GM18502 (cell line): ENCODE data around the gene DDR2.

ENCODE experiments used
- ATAC-seq: cut with Tn5 transposase; IDR thresholded peaks from one replicate; pipeline ENCODE4 v1.9.1; 2021; ENCODE audit warnings: mild to moderate bottlenecking; ENCODE audit not compliant: unreplicated experiment, poor library complexity

Gene DDR2

DNA sequence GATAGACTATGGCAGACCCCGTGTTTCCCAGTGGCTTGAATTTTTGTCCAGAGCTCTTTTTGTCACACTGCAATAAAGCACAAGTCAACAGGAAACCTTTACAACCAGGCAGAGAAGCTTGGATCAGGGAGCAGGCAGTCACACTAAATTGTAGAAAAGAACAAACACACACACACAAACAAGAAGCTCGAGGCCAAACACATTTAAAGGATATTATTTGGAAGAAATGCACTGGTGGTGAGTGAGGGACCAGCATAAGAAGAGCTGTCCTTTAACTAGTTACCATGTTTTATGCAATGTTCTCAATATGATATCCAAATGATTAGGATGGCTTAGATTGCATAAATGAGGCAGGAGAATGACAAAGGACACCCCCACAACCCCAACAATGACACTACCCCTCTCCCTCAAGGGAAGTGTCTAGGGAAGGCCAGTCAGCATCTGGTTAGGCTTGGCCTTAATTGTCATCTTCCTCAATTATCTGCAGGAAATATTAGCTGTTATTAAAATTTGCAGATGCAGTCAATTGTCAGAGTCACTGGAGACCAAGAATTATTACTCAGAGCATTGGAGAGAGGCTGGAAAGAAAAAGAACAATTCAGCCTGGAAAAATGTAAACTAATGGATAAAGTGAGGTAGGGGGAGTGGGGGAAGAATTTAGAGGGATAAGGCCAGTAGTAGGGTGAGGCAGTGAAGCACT is 35.3 kb downstream of the DDR2 start:
- no peak for ATAC-seq

DNA sequence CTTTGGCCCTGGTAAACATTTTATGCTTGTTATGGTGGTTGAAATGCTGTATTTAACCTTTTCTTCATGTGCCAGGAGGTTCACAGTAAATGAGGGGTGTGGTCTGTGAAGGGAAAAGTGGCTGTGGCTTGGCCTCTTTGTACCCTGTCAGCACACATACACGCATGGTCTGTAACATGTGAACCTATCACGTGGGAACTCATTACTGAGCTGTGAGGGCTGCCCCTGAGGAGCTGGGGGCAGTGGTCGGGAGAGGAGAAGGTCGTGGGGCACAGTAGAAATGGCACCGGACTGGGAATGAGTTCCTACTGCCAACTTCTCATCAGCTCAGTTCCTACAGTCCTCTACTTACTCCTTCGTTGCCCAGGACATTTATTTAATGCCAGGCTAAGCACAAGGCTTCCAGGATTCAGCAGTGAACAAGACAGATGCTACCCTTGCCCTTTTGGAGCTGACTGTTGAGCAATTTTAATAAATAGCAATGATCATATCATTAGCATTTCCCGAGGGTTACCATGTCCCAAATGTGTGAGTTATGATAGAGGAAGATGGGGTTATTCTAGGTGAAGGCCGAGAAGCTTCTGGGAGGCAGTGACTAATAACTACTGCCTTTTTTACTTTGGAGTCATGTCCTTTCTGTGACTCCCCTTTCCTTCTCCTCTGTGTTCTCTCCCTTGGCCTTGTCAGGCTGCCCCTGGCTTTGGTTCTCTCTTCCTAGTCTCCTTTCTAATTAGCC is 38.8 kb downstream of the DDR2 start:
- ATAC-seq, result no peak

DNA sequence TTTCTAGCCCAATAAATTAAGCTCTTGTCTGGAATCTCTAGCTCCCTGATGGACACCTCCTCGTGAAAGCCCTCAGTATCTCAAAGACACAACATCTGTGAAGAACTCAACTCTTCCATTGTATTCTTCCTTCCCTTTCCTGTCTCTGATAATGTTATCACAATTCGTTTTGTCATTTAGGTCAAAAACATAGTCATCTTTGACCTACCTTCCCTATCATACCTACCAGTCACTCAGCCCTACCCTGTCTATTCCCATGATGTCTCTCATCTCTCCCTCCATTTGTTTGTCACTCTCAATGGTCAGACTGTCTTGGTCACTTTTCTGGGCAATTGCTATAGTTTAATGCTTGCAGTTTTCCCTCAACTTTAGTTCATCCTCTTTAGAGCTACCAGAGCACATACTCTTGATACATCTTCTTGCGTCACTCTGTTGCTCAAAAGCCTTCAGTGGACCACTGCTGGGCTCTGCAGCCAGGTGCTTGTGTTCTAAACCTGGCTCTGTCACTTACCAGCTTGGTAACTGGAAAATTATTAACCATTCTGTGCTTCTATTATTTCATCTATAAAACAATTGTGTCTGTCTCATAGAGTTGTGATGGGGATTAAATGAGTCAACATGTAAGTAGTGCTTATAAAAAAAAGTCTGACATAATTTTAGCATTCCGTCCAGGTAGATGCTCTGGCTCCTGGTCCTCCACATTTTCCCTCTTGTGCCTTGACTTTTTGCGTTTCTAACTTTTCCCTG is 39.6 kb downstream of the DDR2 start:
- ATAC-seq, result no peak

DNA sequence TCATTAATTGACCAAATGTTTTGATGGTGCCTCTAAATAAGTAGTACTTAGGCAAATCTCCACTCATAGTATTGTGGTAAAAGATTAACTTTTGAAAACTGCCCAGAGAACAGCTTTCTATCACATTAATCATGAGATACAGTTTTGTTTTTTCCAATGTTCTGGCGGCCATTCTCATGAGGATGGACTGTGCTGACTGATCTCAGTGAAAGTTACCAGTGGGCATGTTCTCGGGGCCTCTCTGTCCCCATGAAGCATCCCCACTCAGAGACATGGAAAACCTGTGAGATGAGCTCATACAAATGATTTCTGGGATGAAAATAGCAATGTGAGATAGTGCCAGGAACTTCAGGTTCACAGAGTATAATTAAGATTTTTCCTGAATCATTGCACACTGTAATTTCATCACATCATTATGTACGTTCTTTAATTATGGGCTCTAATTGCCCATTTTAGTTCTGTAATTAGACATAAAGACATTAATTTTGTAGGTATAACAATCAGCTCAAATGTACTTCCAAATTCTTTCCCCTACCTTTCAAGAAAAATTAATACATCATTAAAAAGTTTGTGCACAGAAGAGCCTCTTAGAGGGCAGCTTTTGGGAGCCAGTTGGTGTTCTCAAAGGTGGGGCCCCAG is 40.5 kb downstream of the DDR2 start:
- no peak for ATAC-seq

DNA sequence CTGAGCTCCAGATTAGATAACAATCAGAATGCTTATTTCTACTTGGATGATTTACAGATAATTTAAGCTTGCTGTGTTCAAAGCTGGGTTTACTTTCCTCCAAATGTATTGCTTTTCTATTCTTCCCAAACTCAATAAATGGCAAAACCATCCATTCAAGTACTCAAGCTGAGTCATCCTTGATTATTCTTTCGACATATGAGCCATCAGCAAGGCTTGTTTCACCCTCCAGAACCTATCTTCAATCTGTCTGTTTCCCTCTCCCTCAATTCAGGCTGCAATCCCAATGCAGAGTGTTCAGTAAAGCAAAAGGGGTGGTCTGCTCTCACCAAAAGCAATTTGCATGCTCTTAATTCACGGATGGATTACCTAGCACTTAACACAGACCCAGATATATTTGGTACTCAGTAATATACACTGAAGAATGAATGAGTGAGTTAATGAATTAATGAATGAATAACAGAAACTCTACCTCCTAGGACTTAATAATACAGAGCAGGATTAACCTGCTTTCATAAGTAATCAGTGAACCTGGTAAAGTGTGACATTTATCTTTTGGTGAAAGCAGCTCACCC is 41.9 kb downstream of the DDR2 start:
- ATAC-seq, result no peak

DNA sequence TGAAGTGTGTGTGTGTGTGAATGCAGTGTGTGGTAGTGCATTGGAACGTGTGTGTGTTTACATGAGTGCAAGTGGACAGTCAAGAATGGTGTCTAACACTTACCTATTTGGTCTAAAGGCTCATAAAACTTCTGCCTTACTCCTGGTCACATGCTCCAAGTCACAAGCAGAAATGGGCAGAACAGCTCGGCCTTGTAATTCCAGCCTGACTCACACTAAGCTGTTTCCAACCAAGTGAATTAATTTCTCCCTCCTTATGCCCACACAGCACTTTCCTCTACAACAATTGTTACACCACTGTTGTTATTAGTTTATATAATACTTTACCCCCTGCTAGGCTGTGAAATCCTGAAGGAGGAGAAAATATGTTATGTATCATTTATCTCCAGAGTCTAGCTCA is 43.8 kb downstream of the DDR2 start:
- no peak for ATAC-seq

DNA sequence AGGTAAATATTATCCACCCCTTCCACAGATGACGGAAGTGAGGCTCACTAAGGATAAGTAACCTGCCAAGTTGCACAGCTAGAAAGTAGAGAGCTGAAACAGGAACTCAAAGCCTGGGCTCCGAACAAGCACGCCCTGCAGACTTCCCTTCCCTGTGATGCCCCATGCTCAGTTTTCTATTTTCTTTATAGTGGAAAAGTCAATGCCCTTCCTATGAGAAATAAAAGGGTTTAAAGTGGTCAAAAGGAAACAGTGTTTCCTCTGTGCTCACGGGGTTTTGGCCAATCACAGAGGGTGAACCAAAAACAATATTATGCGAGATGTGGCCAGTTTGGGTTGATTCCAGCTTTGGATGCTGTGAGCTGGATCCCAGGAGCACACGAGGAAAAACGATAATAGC is 44.5 kb downstream of the DDR2 start:
- ATAC-seq, result no peak

DNA sequence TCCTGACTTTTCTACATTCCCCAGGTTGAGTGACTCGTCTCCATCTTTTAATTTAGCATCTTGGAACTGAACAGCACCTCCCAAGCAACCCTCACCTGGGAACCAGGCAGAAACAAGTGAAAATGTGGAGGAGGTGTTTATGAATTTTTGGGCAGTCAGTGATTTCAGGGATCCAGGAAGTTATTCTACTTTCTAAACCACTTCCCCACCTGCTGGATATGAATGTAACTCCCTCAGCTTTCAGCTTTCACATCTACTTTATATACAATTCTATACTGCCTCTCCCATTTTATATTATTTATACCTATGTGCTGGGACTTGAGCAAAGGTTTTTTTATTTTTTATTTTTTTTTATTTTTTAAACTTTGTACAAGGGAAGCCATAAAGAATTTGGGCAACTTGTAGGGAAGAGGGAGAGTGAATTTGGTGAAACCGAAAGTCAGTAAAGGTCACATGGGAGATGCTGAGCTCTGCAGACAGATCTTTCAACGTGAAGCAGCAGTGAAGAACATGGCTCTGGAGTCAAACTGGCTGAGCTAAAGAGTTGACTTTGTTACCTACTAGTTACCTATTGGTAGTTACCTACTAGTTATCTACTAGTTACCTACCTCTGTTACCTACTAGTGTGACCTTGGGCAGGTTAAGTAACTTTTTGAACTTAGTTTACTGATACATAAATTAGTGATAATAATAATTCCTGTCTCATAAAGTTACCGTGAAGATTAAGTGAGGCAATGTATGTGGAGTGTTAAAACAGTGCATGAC is 45.5 kb downstream of the DDR2 start:
- no peak for ATAC-seq

DNA sequence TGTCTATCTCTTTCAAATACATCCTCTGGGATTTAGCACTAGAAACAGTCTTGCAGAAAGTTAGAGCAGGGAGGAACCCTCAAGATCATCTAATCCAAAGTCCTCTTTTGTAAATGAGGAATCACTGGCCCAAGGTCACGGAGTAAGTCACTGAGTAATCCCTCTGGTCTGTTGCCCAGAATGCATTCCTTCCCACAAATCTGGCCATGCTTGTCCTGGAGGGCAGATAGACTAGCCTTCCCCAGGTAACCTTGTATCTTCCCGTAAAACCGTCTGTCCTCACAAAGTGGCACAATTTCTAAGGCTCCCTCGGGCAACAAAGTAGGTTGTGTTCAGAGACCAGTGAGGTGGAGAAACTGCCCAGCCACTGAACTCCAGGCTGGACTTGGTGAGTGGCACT is 46.2 kb downstream of the DDR2 start:
- no peak for ATAC-seq

DNA sequence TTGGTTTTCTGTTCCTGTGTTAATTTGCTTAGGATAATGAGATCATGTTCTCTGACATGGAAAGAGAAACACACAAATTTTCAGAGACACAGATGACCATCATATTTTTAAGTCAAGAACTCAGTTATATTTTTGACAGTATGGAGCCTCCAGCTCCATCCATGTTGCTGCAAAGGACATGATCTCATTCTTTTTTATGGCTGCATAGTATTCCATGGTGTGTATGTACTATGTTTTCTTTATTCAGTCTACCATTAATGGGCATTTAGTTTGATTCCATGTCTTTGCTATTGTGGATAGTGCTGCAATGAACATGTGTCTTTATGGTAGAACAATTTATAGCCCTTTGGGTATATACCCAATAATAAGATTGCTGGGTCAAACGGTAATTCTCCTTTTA is 47.0 kb downstream of the DDR2 start:
- no peak for ATAC-seq

DNA sequence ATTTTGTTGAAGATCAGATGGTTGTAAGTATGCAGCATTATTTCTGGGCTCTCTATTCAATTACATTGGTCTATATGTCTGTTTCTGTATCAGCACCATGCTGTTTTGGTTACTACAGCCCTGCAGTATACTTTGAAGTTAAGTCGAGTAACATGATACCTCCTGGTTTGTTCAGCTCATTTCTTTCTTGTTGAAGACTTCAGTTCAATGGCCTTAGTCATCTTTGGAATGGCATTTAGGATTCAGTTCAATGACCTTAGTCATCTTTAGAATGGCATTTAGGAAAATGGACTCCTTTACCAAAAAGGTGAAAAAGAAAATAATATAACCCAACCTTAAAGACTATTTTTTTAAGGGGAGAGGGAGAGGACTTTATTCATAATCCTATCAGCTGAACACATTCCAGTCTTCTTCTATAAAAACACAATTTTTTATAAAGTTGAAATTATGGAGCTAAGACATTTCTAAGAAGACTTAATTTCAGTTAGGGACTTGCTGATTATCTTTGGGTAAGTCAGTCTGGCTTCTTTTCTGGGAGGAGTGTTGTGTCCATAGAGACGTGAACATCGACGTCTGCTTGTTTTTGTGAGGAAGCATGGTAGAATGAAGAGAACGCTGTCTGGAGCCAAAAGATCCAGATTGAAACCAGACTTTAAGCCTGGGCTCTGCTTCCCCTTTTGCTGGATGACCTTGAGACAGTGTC is 48.3 kb downstream of the DDR2 start:
- no peak for ATAC-seq

DNA sequence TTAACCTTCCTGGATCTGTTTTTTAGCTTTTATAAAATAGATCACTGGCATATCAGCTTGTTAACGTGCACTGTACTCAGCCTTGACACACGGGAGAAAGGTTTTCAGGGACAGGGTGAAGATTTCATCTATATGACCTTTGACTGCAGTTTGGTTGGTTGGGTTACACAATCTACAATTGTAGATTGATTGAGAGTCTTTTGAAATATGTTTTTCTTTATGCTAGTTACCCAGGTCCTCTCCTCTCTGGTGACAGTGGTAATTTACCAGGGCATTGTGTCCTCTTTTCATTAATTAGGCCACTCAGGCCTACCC is 48.8 kb downstream of the DDR2 start:
- ATAC-seq, result no peak

DNA sequence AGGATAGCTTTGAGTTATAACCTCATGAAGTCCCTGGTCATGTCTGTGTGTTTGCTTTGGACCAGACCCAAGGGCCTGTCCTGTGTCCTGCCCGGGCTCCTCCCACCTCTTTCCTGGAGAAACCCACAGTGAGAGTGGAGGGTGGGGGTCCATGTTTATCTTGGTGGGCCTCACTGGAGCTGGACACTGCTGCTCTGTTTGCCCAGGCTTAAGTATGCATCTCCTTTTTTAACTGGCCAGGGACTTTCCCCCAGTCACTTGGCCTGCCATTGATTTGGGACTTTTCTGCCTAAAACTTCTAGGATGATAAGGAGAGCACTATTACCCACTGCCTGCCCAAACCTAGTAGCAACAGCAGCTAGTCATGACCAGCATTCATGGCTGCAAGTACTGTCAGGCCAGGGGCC is 49.8 kb downstream of the DDR2 start:
- no peak for ATAC-seq

DNA sequence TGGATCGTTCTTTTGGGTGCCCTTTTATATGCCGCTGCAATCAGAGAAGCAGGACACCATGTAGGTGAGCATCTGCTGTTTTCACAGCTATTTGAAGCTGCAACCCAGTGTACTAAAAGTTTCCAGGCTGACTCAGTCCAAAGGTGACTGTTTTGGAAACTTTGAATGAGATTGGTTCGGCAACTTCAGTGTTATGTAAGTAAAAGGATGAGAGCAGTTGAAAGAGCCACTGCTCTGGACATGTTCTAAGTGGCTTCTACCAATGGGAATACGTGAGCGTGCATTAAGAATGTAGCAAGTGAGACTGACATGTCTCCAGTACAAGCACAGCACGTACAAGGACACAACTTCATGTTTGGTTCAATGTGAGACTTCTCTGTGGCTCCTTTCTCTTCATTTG is 55.6 kb downstream of the DDR2 start:
- ATAC-seq, result no peak

DNA sequence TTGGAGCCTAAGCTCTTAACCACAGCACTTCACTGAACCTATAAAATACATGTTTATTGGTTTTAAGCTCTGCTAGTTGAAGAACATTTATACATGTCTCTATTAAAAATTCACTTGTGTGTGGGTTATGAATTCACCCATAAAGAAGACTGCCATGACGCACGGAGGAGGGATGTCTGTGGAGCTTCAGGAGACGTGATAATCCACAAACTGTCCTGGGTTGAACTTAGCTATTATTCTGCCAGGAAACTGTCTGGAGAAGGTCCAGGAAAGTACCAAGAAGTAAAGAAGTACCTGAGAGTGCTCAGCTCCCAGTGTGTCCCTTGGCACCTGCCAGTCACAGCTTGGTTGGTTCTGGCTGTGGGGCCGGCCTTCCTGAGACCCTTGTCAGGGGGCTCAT is 56.3 kb downstream of the DDR2 start:
- no peak for ATAC-seq

DNA sequence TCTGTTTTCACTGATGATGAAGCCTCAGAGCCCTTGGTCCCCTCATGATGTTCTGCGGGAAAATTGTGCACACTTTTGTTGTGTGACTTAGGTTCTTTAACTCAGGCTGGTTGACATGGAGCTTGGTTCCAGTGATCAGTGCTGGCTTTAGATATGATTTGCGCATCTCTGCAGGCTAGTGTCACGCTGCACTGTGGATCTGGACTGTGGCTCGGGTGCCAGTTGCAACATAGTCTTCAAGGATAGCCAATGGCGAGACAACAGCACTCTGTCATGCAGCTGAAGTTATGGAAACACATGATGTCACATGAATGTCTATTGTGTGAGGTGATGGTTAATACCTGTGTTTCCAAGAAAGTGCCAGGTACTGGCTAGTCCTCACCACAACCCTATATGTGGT is 56.7 kb downstream of the DDR2 start:
- no peak for ATAC-seq

DNA sequence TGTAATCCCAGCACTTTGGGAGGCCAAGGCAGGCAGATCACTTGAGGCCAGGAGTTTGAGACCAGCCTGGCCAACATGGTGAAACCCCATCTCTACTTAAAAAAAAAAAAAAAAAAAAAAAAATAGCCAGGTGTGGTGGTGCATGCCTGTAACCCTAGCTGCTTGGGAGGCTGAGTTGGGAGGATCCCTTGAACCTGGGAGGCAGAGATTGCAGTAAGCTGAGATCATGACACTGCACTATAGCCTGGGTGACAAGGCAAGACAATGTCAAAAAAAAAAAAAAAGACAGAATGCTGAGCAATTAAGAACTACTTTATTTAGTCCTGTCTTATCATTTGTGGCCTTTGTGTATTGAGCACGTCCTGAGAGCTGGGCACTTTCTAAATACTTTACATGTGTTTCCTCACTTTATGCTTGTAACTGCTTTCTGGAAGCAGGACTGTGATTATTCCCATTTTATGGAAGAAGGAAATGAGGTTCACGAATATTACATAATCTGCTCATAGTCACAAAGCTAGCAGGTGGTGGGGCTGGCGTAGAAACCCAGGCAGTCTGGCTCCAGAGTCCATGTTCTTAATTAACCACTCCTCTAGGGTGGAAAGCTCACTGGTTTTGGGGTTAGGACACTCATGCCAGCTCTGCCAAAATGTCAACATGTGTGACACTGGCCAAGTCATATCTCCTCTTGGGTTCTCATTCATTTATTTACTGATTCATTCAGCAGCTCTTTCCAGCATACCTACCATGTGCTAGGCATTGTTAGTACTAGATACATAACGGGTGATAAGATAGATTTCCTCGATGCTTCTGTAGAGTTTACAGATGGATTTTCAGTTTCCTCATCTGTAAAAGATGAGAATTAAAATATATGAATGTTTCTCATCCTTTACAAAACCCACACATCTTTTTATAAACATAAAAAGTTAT is 57.7 kb downstream of the DDR2 start:
- ATAC-seq, result no peak

DNA sequence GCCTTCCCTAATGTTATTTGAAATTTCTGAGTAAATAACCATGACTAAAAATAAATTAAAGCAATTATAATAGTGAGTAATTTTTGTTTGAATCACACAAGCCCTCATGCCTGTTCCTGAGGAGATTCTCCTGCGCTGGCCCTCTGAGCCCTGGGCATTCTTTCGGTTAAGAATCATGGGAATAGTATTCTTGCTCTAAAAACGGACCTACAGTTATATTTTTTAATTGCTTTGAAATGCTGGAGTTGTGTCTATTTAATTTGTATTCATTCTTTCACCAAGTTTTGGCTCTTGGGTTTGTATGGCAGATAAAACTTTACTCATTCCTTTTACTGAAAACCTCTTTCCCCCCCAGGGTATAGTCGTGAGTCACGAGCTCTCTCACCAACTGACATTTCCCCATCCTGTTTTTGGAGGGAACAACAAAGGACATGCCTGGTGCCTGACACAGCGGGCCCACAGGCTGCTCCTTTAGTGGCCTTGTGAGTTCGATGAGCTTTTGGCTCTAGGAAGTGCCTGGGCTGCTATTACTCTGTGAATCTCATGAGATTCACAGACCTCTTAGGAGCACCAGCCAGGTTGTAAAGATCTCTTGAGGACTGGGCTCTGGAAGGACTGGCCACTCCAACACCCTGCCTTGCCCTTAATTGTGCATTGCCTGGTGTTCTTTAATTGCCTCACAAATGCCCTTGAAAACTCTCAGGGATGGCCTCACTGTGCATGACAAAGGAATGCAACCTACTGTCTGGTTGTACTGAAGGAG is 58.6 kb downstream of the DDR2 start:
- no peak for ATAC-seq
